GM12878 (cell line): Measurements from ENCODE around the gene C15orf62. TPM values are rescaled to one million over a fixed set of nuclear protein-coding genes. Genes with fewer than 3 reads are reported as not detected.

Experiments
- ATAC-seq: fragments of 200-7000 bp; cut with Tn5 transposase; 3 replicates; pipeline ENCODE4 v1.9.1; 2020; ENCODE audit warnings: mild to moderate bottlenecking, moderate library complexity
- BruUV-seq: library from RNA; stranded (reverse); fragments of 400-500 nt; replicated peaks from 2 replicates; lab custom pipeline; 2021; lab: Mats Ljungman, UMichigan
- CTCF ChIA-PET: fragments of 300-600 bp; sonication (Branson Sonifier 250); formaldehyde crosslinking; extraction: SDS; loops from one replicate; lab custom pipeline; 2021; ENCODE audit warnings: inconsistent platforms; lab: Yijun Ruan, JAX
- POLR2A ChIA-PET: fragments of 350-600 bp; formaldehyde crosslinking; extraction: SDS; loops from one replicate; lab custom pipeline; 2021; ENCODE audit warnings: inconsistent platforms; lab: Charles Lee
- RAD21 ChIA-PET: fragments of 300-600 bp; sonication (Branson Sonifier 250); formaldehyde crosslinking; loops from one replicate; lab custom pipeline; 2023; ENCODE audit warnings: antibody characterized with exemption; ENCODE audit not compliant: unreplicated experiment; lab: Charles Lee
- SMC1A ChIA-PET: fragments of 300-600 bp; sonication (Branson Sonifier 250); formaldehyde crosslinking; loops from one replicate; lab custom pipeline; 2023; ENCODE audit not compliant: unreplicated experiment, uncharacterized antibody; lab: Charles Lee
- DNase-seq: peaks from one replicate; pipeline ENCODE4 v3.0.0-alpha.2; 2011; ENCODE audit warnings: low read depth, low spot score
- FAIRE-seq: peaks from 3 replicates; lab custom pipeline; 2011; peaks lifted over from hg19 to GRCh38; lab: Jason Lieb, UNC
- H2AFZ ChIP-seq: 2 replicates; pipeline ENCODE4 v1.6.0; 2011; ENCODE audit warnings: low read depth, low read length, control low read depth; ENCODE audit not compliant: control insufficient read depth
- H3K27ac ChIP-seq: 2 replicates; pipeline ENCODE4 v1.5.1; 2011; ENCODE audit warnings: control low read depth; ENCODE audit not compliant: control insufficient read depth, insufficient read depth
- H3K27me3 ChIP-seq, 2 experiments: replicated peaks in 1 of 2; 2 replicates each; pipeline versions ENCODE4 v1.6.0 to v1.6.1; 2011; ENCODE audit warnings: low read length in 1 of 2; ENCODE audit not compliant: control insufficient read depth in 2 of 2, insufficient read depth in 2 of 2
- H3K36me3 ChIP-seq, 2 experiments: 2 replicates each; pipeline ENCODE4 v1.5.1; 2011; ENCODE audit warnings: low read length in 1 of 2; ENCODE audit not compliant: control insufficient read depth in 2 of 2, insufficient read depth in 2 of 2
- H3K4me1 ChIP-seq: 2 replicates; pipeline ENCODE4 v1.6.1; 2011; ENCODE audit warnings: mild to moderate bottlenecking, low read length, moderate library complexity, mixed read lengths; ENCODE audit not compliant: control insufficient read depth, insufficient read depth
- H3K4me2 ChIP-seq: 2 replicates; pipeline ENCODE4 v1.6.0; 2011; ENCODE audit warnings: control low read depth; ENCODE audit not compliant: control insufficient read depth, insufficient read depth
- H3K4me3 ChIP-seq: fragments of 200-600 bp; sonication (generic); 2 replicates; pipeline ENCODE4 v1.5.1; 2016
- H3K79me2 ChIP-seq: 2 replicates; pipeline ENCODE4 v1.6.0; 2011; ENCODE audit warnings: low read length; ENCODE audit not compliant: control insufficient read depth, insufficient read depth
- H3K9ac ChIP-seq: 2 replicates; pipeline ENCODE4 v1.8.0; 2011; ENCODE audit warnings: low read length, control low read depth, mixed read lengths; ENCODE audit not compliant: control insufficient read depth, insufficient read depth
- H3K9me3 ChIP-seq: replicated peaks from 3 replicates; pipeline ENCODE4 v1.5.1; 2011; ENCODE audit warnings: mild to moderate bottlenecking, low read length; ENCODE audit not compliant: control insufficient read depth, insufficient read depth
- H4K20me1 ChIP-seq: 2 replicates; pipeline ENCODE4 v1.6.0; 2011; ENCODE audit not compliant: control insufficient read depth, insufficient read depth
- ATF7 ChIP-seq: fragments of 450-650 bp; IDR thresholded peaks from 2 replicates; pipeline ENCODE4 v1.6.1; 2016; ENCODE audit warnings: low read depth, mild to moderate bottlenecking
- CEBPB ChIP-seq, 2 experiments: fragments of 150-350 bp in 1 of 2; IDR thresholded peaks; 2 replicates each; pipeline ENCODE4 v1.6.1; 2012 to 2014; ENCODE audit warnings: low read depth in 2 of 2, low read length in 2 of 2, borderline replicate concordance in 1 of 2, inconsistent platforms in 1 of 2
- CREB1 ChIP-seq: IDR thresholded peaks from 2 replicates; pipeline ENCODE4 v1.6.1; 2012; ENCODE audit warnings: low read depth, mild to moderate bottlenecking, inconsistent platforms
- EGR1 ChIP-seq, 2 experiments: IDR thresholded peaks; 1 replicate in 1 of 2; 2 replicates in 1 of 2; pipeline ENCODE4 v1.6.1; 2011 to 2012; ENCODE audit warnings: low read depth in 2 of 2, low read length in 2 of 2, borderline replicate concordance in 1 of 2, mild to moderate bottlenecking in 1 of 2, moderate library complexity in 1 of 2
- IKZF1 ChIP-seq: fragments of 450-650 bp; conservative IDR thresholded peaks from 2 replicates; pipeline ENCODE4 v1.6.1; 2017; ENCODE audit warnings: antibody characterized with exemption, mild to moderate bottlenecking
- KAT2A ChIP-seq: conservative IDR thresholded peaks from 2 replicates; pipeline ENCODE4 v1.6.1; 2011; ENCODE audit warnings: low read depth, low read length; ENCODE audit not compliant: control insufficient read depth
- MYB ChIP-seq: fragments of 150-350 bp; IDR thresholded peaks from 2 replicates; pipeline ENCODE4 v1.6.1; 2014; ENCODE audit warnings: mild to moderate bottlenecking, low read depth, low read length, borderline replicate concordance
- POLR2AphosphoS2 ChIP-seq: IDR thresholded peaks from 2 replicates; pipeline ENCODE4 v1.6.1; 2011; ENCODE audit warnings: low read depth, mild to moderate bottlenecking, low read length, improper control_type of control experiment, moderate library complexity
- RUNX3 ChIP-seq: IDR thresholded peaks from 2 replicates; pipeline ENCODE4 v1.6.1; 2012; ENCODE audit warnings: low read length, inconsistent platforms
- TBL1XR1 ChIP-seq: IDR thresholded peaks from 2 replicates; pipeline ENCODE4 v1.6.1; 2012; ENCODE audit warnings: low read depth, low read length, improper control_type of control experiment
- ZBED1 ChIP-seq: IDR thresholded peaks from 2 replicates; pipeline ENCODE4 v1.6.1; 2016; ENCODE audit warnings: borderline replicate concordance
- WGBS: methylation state at CpG from one replicate; pipeline ENCODE4 v1.1.6; 2016; ENCODE audit warnings: low lambda C conversion rate; ENCODE audit not compliant: insufficient replicate concordance, insufficient coverage; ENCODE audit errors: missing lambda C conversion rate; 5-methylcytosine and 5-hydroxymethylcytosine counted together
- in situ Hi-C: fragments of 300-500 bp; cut with MboI; formaldehyde crosslinking; loops from 9 replicates; pipeline ENCODE4 v1.14.3; 2018; ENCODE audit warnings: mixed read lengths
- intact Hi-C: fragments of 100-400 bp; cut with micrococcal nuclease; formaldehyde crosslinking; loops from one replicate; pipeline ENCODE4 v1.14.2; 2022; ENCODE audit not compliant: unreplicated experiment
- polyA plus RNA-seq, 11 experiments: library from polyadenylated mRNA; depleted of rRNA in 4 of 11; unstranded in 6 of 11; stranded (reverse) in 5 of 11; fragments of >200 nt; fragmentation: Nextera tagmentation in 4 of 11; fragmentation: Illumina TruSeq in 1 of 11; extraction: Ambion mirVana in 4 of 11; extraction: Trizol in 1 of 11; gene quantifications; 1 replicate in 1 of 11; 2 replicates in 10 of 11; pipeline versions ENCODE4 v1.2.1 to v1.2.3, GENCODE V29; 2011 to 2016; ENCODE audit warnings: inconsistent platforms in 2 of 11, missing spikeins in 2 of 11, low read depth in 1 of 11
- total RNA-seq, 4 experiments: library from RNA; depleted of rRNA in 3 of 4; stranded (reverse); fragments of >200 nt in 3 of 4; fragmentation: Illumina TruSeq in 1 of 4; extraction: Trizol in 1 of 4; gene quantifications; 2 replicates each; pipeline versions ENCODE4 v1.2.1 to v1.2.3, GENCODE V29; 2013 to 2021
- TF ChIP-seq, protein P1 (sequence below): IDR thresholded peaks from 2 replicates; pipeline ENCODE4 v1.6.1; 2012; ENCODE audit warnings: low read depth, low read length, improper control_type of control experiment
- TF ChIP-seq, protein P2 (sequence below): fragments of 450-650 bp; IDR thresholded peaks from 2 replicates; pipeline ENCODE4 v1.6.1; 2014; ENCODE audit warnings: mild to moderate bottlenecking
- TF ChIP-seq, protein P3 (sequence below): fragments of 450-650 bp; IDR thresholded peaks from 2 replicates; pipeline ENCODE4 v1.6.1; 2017; ENCODE audit warnings: antibody characterized with exemption, mild to moderate bottlenecking, moderate library complexity
- TF ChIP-seq, protein P4 (sequence below): IDR thresholded peaks from 2 replicates; pipeline ENCODE4 v1.6.1; 2012; ENCODE audit warnings: low read length, inconsistent platforms

Gene C15orf62
- total and polyA plus RNA-seq, 10 of the 15 experiments (the other 5 are each of a cell fraction or from before 2014, with no cell fraction given): 0.06 to 0.68 (median 0.40) TPM; not detected in 1

DNA sequence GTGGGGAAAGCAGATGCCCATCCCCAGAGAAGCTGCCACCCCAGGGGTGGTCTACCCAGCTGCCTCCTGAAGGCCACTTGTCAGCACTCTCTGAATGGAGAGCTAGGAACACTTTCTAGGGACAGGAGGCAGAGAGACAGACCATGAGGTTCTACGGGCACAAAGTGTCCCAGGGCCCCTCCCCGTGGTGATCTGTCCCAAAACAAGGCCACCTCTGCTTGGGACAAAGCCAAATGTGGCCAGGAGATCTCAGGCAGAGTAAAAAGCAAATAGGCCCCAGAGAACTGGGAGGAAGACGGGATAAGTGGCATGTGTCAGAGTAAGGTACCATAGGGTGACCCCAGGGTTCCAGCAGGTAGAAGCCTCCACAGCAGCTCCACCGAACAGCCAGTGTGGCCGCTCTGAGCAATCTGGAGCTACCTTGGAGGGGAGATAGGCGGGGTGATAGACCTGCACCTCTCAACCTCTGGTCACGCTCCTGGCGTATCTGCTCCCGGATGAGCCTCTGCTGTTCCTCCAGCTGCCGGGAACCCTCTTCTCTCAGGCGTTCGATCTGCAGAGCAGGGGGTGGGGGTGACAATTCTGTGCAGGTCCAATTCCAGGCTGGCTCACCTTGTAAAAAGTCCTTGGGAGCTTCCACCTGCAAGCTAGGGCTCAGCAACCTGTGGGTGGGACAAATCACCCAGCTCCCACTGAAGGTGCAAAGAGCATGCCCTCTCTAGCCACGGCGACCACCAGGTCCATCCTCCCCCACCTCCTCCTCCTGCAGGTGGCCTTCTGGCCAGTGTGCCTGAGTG, 6.2 kb downstream of the C15orf62 start (continued):
- TF ChIP-seq MYB (no peak), RUNX3 (no peak), IKZF1 (no peak)
- TF ChIP-seq, protein P1, sequence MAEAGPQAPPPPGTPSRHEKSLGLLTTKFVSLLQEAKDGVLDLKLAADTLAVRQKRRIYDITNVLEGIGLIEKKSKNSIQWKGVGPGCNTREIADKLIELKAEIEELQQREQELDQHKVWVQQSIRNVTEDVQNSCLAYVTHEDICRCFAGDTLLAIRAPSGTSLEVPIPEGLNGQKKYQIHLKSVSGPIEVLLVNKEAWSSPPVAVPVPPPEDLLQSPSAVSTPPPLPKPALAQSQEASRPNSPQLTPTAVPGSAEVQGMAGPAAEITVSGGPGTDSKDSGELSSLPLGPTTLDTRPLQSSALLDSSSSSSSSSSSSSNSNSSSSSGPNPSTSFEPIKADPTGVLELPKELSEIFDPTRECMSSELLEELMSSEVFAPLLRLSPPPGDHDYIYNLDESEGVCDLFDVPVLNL: no peak
- TF ChIP-seq, protein P2, sequence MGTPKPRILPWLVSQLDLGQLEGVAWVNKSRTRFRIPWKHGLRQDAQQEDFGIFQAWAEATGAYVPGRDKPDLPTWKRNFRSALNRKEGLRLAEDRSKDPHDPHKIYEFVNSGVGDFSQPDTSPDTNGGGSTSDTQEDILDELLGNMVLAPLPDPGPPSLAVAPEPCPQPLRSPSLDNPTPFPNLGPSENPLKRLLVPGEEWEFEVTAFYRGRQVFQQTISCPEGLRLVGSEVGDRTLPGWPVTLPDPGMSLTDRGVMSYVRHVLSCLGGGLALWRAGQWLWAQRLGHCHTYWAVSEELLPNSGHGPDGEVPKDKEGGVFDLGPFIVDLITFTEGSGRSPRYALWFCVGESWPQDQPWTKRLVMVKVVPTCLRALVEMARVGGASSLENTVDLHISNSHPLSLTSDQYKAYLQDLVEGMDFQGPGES: no peak

DNA sequence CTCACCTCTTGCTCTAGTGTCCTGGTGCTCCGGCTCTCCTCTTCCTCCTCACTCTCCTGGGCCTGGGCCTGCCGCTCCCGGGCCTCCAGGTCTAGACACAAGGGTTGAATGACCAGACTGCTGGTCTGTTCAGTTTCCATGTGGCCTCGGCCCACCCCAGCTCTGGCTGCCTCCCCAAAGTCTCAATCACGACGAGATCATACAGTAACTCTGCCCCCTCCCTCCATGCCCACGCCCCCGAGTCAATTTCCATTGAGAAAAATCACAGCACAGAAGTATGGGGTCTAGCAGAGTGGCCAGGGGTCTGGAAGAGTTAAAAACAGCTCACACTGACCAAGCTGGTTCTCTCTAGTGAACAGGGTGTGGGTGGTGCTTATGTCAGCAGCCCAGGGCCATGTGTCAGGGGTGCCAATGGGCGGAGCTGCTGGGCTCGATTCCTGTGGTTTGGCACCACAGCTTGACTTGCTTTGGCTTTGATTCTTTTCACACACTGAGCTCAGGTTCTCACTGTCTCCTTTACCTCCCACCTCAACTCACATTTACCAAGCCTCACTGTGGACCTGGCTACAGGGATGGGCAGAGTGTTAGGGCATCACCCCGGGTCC, 6.9 kb downstream of the C15orf62 start:
- no peaks in the 10 kb centered on the region for H4K20me1 ChIP-seq
- TF ChIP-seq, protein P3, sequence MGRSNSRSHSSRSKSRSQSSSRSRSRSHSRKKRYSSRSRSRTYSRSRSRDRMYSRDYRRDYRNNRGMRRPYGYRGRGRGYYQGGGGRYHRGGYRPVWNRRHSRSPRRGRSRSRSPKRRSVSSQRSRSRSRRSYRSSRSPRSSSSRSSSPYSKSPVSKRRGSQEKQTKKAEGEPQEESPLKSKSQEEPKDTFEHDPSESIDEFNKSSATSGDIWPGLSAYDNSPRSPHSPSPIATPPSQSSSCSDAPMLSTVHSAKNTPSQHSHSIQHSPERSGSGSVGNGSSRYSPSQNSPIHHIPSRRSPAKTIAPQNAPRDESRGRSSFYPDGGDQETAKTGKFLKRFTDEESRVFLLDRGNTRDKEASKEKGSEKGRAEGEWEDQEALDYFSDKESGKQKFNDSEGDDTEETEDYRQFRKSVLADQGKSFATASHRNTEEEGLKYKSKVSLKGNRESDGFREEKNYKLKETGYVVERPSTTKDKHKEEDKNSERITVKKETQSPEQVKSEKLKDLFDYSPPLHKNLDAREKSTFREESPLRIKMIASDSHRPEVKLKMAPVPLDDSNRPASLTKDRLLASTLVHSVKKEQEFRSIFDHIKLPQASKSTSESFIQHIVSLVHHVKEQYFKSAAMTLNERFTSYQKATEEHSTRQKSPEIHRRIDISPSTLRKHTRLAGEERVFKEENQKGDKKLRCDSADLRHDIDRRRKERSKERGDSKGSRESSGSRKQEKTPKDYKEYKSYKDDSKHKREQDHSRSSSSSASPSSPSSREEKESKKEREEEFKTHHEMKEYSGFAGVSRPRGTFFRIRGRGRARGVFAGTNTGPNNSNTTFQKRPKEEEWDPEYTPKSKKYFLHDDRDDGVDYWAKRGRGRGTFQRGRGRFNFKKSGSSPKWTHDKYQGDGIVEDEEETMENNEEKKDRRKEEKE: no peak
- TF ChIP-seq ATF7 (no peak), CEBPB (IDR thresholded peaks at IDR 0.05; ENCODE audit: borderline replicate concordance in 1 of 2, low read depth in 2 of 2, low read length in 2 of 2) (no peak), TBL1XR1 (no peak), ZBED1 (no peak), POLR2AphosphoS2 (no peak), EGR1 (IDR thresholded peaks at IDR 0.05; ENCODE audit: borderline replicate concordance in 1 of 2, low read depth in 2 of 2, low read length in 2 of 2) (no peak), KAT2A (no peak), CREB1 (no peak)
- TF ChIP-seq, protein P4, sequence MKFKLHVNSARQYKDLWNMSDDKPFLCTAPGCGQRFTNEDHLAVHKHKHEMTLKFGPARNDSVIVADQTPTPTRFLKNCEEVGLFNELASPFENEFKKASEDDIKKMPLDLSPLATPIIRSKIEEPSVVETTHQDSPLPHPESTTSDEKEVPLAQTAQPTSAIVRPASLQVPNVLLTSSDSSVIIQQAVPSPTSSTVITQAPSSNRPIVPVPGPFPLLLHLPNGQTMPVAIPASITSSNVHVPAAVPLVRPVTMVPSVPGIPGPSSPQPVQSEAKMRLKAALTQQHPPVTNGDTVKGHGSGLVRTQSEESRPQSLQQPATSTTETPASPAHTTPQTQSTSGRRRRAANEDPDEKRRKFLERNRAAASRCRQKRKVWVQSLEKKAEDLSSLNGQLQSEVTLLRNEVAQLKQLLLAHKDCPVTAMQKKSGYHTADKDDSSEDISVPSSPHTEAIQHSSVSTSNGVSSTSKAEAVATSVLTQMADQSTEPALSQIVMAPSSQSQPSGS: no peak

More for the DNA sequence above, 6.9 kb downstream of the C15orf62 start:
- H3K9me3 ChIP-seq: no peaks in the 10 kb centered on the region
- intact Hi-C loops (no loop called here), in situ Hi-C loops (no loop called here)
- RAD21 ChIA-PET: no interaction called here
- FAIRE-seq (no peak), DNase-seq (no peak), ATAC-seq (no peak)
- 86% methylated on average over 11 of the region's 11 CpGs for WGBS
- no peaks in the 10 kb centered on the region for H3K79me2 ChIP-seq
- SMC1A ChIA-PET: interaction anchor here (1.6 kb wide), 1 partner anchor 115 kb away, joined by 6 read pairs; no protein-coding TSS in a partner anchor
- H3K4me2 ChIP-seq: no peak overlapping the region
- CTCF ChIA-PET: interaction anchor here (1.6 to 2.0 kb wide), 2 partner anchors 12 to 97 kb away, joined by 3 to 5 read pairs; no protein-coding TSS in a partner anchor
- H3K4me1 ChIP-seq: no peaks in the 10 kb centered on the region
- no peak overlapping the region for H3K4me3 ChIP-seq
- no peaks in the 10 kb centered on the region for H3K27me3 ChIP-seq
- H3K27ac ChIP-seq: no peak overlapping the region
- H3K9ac ChIP-seq: no peak overlapping the region
- H2AFZ ChIP-seq: no peak overlapping the region
- BruUV-seq: no TSS peak
- POLR2A ChIA-PET: no interaction called here
- H3K36me3 ChIP-seq: peaks cover 2 to 24% of the 10 kb centered on the region in 2 experiments; a peak in 3 of 4 replicates
